GM12878 (cell line): ENCODE results near the gene MAML3. TPM values are rescaled to one million over a fixed set of nuclear protein-coding genes. Genes with fewer than 3 reads are reported as not detected.

Source experiments
- ATAC-seq: fragments of 200-7000 bp; cut with Tn5 transposase; 3 replicates; pipeline ENCODE4 v1.9.1; 2020; ENCODE audit warnings: mild to moderate bottlenecking, moderate library complexity
- BruUV-seq: library from RNA; stranded (reverse); fragments of 400-500 nt; replicated peaks from 2 replicates; lab custom pipeline; 2021; lab: Mats Ljungman, UMichigan
- CTCF ChIA-PET: fragments of 300-600 bp; sonication (Branson Sonifier 250); formaldehyde crosslinking; extraction: SDS; loops from one replicate; lab custom pipeline; 2021; ENCODE audit warnings: inconsistent platforms; lab: Yijun Ruan, JAX
- POLR2A ChIA-PET: fragments of 350-600 bp; formaldehyde crosslinking; extraction: SDS; loops from one replicate; lab custom pipeline; 2021; ENCODE audit warnings: inconsistent platforms; lab: Charles Lee
- RAD21 ChIA-PET: fragments of 300-600 bp; sonication (Branson Sonifier 250); formaldehyde crosslinking; loops from one replicate; lab custom pipeline; 2023; ENCODE audit warnings: antibody characterized with exemption; ENCODE audit not compliant: unreplicated experiment; lab: Charles Lee
- SMC1A ChIA-PET: fragments of 300-600 bp; sonication (Branson Sonifier 250); formaldehyde crosslinking; loops from one replicate; lab custom pipeline; 2023; ENCODE audit not compliant: unreplicated experiment, uncharacterized antibody; lab: Charles Lee
- DNase-seq: peaks from one replicate; pipeline ENCODE4 v3.0.0-alpha.2; 2011; ENCODE audit warnings: low read depth, low spot score
- FAIRE-seq: peaks from 3 replicates; lab custom pipeline; 2011; peaks lifted over from hg19 to GRCh38; lab: Jason Lieb, UNC
- H2AFZ ChIP-seq: 2 replicates; pipeline ENCODE4 v1.6.0; 2011; ENCODE audit warnings: low read depth, low read length, control low read depth; ENCODE audit not compliant: control insufficient read depth
- H3K27ac ChIP-seq: 2 replicates; pipeline ENCODE4 v1.5.1; 2011; ENCODE audit warnings: control low read depth; ENCODE audit not compliant: control insufficient read depth, insufficient read depth
- H3K27me3 ChIP-seq, 2 experiments: replicated peaks in 1 of 2; 2 replicates each; pipeline versions ENCODE4 v1.6.0 to v1.6.1; 2011; ENCODE audit warnings: low read length in 1 of 2; ENCODE audit not compliant: control insufficient read depth in 2 of 2, insufficient read depth in 2 of 2
- H3K36me3 ChIP-seq, 2 experiments: 2 replicates each; pipeline ENCODE4 v1.5.1; 2011; ENCODE audit warnings: low read length in 1 of 2; ENCODE audit not compliant: control insufficient read depth in 2 of 2, insufficient read depth in 2 of 2
- H3K4me1 ChIP-seq: 2 replicates; pipeline ENCODE4 v1.6.1; 2011; ENCODE audit warnings: mild to moderate bottlenecking, low read length, moderate library complexity, mixed read lengths; ENCODE audit not compliant: control insufficient read depth, insufficient read depth
- H3K4me2 ChIP-seq: 2 replicates; pipeline ENCODE4 v1.6.0; 2011; ENCODE audit warnings: control low read depth; ENCODE audit not compliant: control insufficient read depth, insufficient read depth
- H3K4me3 ChIP-seq: fragments of 200-600 bp; sonication (generic); 2 replicates; pipeline ENCODE4 v1.5.1; 2016
- H3K79me2 ChIP-seq: 2 replicates; pipeline ENCODE4 v1.6.0; 2011; ENCODE audit warnings: low read length; ENCODE audit not compliant: control insufficient read depth, insufficient read depth
- H3K9ac ChIP-seq: 2 replicates; pipeline ENCODE4 v1.8.0; 2011; ENCODE audit warnings: low read length, control low read depth, mixed read lengths; ENCODE audit not compliant: control insufficient read depth, insufficient read depth
- H3K9me3 ChIP-seq: replicated peaks from 3 replicates; pipeline ENCODE4 v1.5.1; 2011; ENCODE audit warnings: mild to moderate bottlenecking, low read length; ENCODE audit not compliant: control insufficient read depth, insufficient read depth
- H4K20me1 ChIP-seq: 2 replicates; pipeline ENCODE4 v1.6.0; 2011; ENCODE audit not compliant: control insufficient read depth, insufficient read depth
- GATAD2B ChIP-seq: fragments of 450-650 bp; conservative IDR thresholded peaks from 2 replicates; pipeline ENCODE4 v1.6.1; 2017; ENCODE audit warnings: low read depth, mild to moderate bottlenecking, moderate library complexity
- HCFC1 ChIP-seq: fragments of 150-350 bp; IDR thresholded peaks from 2 replicates; pipeline ENCODE4 v1.6.1; 2014; ENCODE audit warnings: low read length
- IKZF1 ChIP-seq: fragments of 450-650 bp; conservative IDR thresholded peaks from 2 replicates; pipeline ENCODE4 v1.6.1; 2017; ENCODE audit warnings: antibody characterized with exemption, mild to moderate bottlenecking
- MTA2 ChIP-seq: fragments of 450-650 bp; IDR thresholded peaks from 2 replicates; pipeline ENCODE4 v1.6.1; 2016; ENCODE audit warnings: low read depth, mild to moderate bottlenecking, moderate library complexity
- PAX5 ChIP-seq: IDR thresholded peaks from 2 replicates; pipeline ENCODE4 v1.6.1; 2011; ENCODE audit warnings: low read depth, low read length, borderline replicate concordance
- SMAD1 ChIP-seq: fragments of 450-650 bp; IDR thresholded peaks from 2 replicates; pipeline ENCODE4 v1.6.1; 2018; ENCODE audit warnings: mild to moderate bottlenecking, low read depth; ENCODE audit not compliant: partially characterized antibody
- USF1 ChIP-seq: IDR thresholded peaks from 2 replicates; pipeline ENCODE4 v1.6.1; 2011; ENCODE audit warnings: borderline replicate concordance, low read depth, mild to moderate bottlenecking, moderate library complexity, mixed read lengths, low read length; ENCODE audit not compliant: insufficient read depth; ENCODE audit errors: extremely low read length
- ZSCAN29 ChIP-seq: fragments of 450-650 bp; IDR thresholded peaks from 2 replicates; pipeline ENCODE4 v1.6.1; 2017; ENCODE audit warnings: mild to moderate bottlenecking, moderate library complexity
- ZZZ3 ChIP-seq: IDR thresholded peaks from 2 replicates; pipeline ENCODE4 v1.6.1; 2011; ENCODE audit warnings: low read depth; ENCODE audit not compliant: control insufficient read depth, insufficient read length
- WGBS: methylation state at CpG from one replicate; pipeline ENCODE4 v1.1.6; 2016; ENCODE audit warnings: low lambda C conversion rate; ENCODE audit not compliant: insufficient replicate concordance, insufficient coverage; ENCODE audit errors: missing lambda C conversion rate; 5-methylcytosine and 5-hydroxymethylcytosine counted together
- in situ Hi-C: fragments of 300-500 bp; cut with MboI; formaldehyde crosslinking; loops from 9 replicates; pipeline ENCODE4 v1.14.3; 2018; ENCODE audit warnings: mixed read lengths
- intact Hi-C: fragments of 100-400 bp; cut with micrococcal nuclease; formaldehyde crosslinking; loops from one replicate; pipeline ENCODE4 v1.14.2; 2022; ENCODE audit not compliant: unreplicated experiment
- polyA plus RNA-seq, 11 experiments: library from polyadenylated mRNA; depleted of rRNA in 4 of 11; unstranded in 6 of 11; stranded (reverse) in 5 of 11; fragments of >200 nt; fragmentation: Nextera tagmentation in 4 of 11; fragmentation: Illumina TruSeq in 1 of 11; extraction: Ambion mirVana in 4 of 11; extraction: Trizol in 1 of 11; gene quantifications; 1 replicate in 1 of 11; 2 replicates in 10 of 11; pipeline versions ENCODE4 v1.2.1 to v1.2.3, GENCODE V29; 2011 to 2016; ENCODE audit warnings: inconsistent platforms in 2 of 11, missing spikeins in 2 of 11, low read depth in 1 of 11
- total RNA-seq, 4 experiments: library from RNA; depleted of rRNA in 3 of 4; stranded (reverse); fragments of >200 nt in 3 of 4; fragmentation: Illumina TruSeq in 1 of 4; extraction: Trizol in 1 of 4; gene quantifications; 2 replicates each; pipeline versions ENCODE4 v1.2.1 to v1.2.3, GENCODE V29; 2013 to 2021
- TF ChIP-seq, protein P1 (sequence below): fragments of 150-350 bp; IDR thresholded peaks from 2 replicates; pipeline ENCODE4 v1.6.1; 2014; ENCODE audit warnings: mild to moderate bottlenecking, low read depth, low read length
- TF ChIP-seq, protein P2 (sequence below): fragments of 450-650 bp; IDR thresholded peaks from 2 replicates; pipeline ENCODE4 v1.6.1; 2016; ENCODE audit warnings: mild to moderate bottlenecking
- TF ChIP-seq, protein P3 (sequence below): fragments of 450-650 bp; IDR thresholded peaks from 2 replicates; pipeline ENCODE4 v1.6.1; 2017; ENCODE audit warnings: mild to moderate bottlenecking, low read depth, inconsistent platforms; ENCODE audit not compliant: poor library complexity, severe bottlenecking

Gene MAML3
- total and polyA plus RNA-seq, 10 of the 15 experiments (the other 5 are each of a cell fraction or from before 2014, with no cell fraction given) = under 0.01 to 0.53 (median 0.06) TPM; not detected in 2

- Histone ChIP-seq H2AFZ (no peak overlapping the region), H3K4me2 (no peak overlapping the region), H3K36me3 (no peaks in the 10 kb centered on the region), H3K9ac (no peak overlapping the region), H4K20me1 (no peaks in the 10 kb centered on the region), H3K4me3 (no peak overlapping the region), H3K27me3 (no peaks in the 10 kb centered on the region), H3K27ac (no peak overlapping the region), H3K4me1 (peaks cover 5% of the 10 kb centered on the region), H3K79me2 (no peaks in the 10 kb centered on the region), H3K9me3 (no peaks in the 10 kb centered on the region)
- CTCF ChIA-PET = interaction anchor here (0.9 kb wide), 1 partner anchor 15 kb away, joined by 3 read pairs; no protein-coding TSS in a partner anchor
- intact Hi-C loops (no loop called here), in situ Hi-C loops (no loop called here)
- RAD21 ChIA-PET = no interaction called here
- BruUV-seq = no TSS peak
- FAIRE-seq (no peak), DNase-seq (no peak), ATAC-seq (no peak)
- TF ChIP-seq GATAD2B = no peak
- TF ChIP-seq, protein P1, sequence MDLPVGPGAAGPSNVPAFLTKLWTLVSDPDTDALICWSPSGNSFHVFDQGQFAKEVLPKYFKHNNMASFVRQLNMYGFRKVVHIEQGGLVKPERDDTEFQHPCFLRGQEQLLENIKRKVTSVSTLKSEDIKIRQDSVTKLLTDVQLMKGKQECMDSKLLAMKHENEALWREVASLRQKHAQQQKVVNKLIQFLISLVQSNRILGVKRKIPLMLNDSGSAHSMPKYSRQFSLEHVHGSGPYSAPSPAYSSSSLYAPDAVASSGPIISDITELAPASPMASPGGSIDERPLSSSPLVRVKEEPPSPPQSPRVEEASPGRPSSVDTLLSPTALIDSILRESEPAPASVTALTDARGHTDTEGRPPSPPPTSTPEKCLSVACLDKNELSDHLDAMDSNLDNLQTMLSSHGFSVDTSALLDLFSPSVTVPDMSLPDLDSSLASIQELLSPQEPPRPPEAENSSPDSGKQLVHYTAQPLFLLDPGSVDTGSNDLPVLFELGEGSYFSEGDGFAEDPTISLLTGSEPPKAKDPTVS = no peak
- TF ChIP-seq SMAD1 = no peak
- POLR2A ChIA-PET = no interaction called here
- SMC1A ChIA-PET = interaction anchor here (0.6 to 1.2 kb wide), 3 partner anchors 19 to 473 kb away, joined by 3 read pairs; partner anchors contain the start of gene MGST2
Measured at GRCh38 chr4:139690419-139690818, 463.6 kb downstream of the MAML3 start.

GRCh38 chr4:139689093-139689722, 464.8 kb downstream of the MAML3 start:
- DNase-seq (no peak), FAIRE-seq (no peak), ATAC-seq (no peak)
- BruUV-seq = no TSS peak
- no peak overlapping the region for H3K27ac ChIP-seq
- no peaks in the 10 kb centered on the region for H3K36me3 ChIP-seq
- H3K27me3 ChIP-seq = no peaks in the 10 kb centered on the region
- 69% methylated on average over 5 of the region's 6 CpGs for WGBS
- H3K4me1 ChIP-seq = peaks cover 5% of the 10 kb centered on the region
- no peaks in the 10 kb centered on the region for H3K79me2 ChIP-seq
- ChIA-PET CTCF (no interaction called here), POLR2A (no interaction called here), RAD21 (no interaction called here), SMC1A (no interaction called here)
- in situ Hi-C loops = no loop called here
- H4K20me1 ChIP-seq = no peaks in the 10 kb centered on the region
- H2AFZ ChIP-seq = no peak overlapping the region
- H3K9me3 ChIP-seq = no peaks in the 10 kb centered on the region
- H3K9ac ChIP-seq = no peak overlapping the region
- H3K4me3 ChIP-seq = no peak overlapping the region
- no peak overlapping the region for H3K4me2 ChIP-seq
- intact Hi-C loops = no loop called here
- TF ChIP-seq, protein P2, sequence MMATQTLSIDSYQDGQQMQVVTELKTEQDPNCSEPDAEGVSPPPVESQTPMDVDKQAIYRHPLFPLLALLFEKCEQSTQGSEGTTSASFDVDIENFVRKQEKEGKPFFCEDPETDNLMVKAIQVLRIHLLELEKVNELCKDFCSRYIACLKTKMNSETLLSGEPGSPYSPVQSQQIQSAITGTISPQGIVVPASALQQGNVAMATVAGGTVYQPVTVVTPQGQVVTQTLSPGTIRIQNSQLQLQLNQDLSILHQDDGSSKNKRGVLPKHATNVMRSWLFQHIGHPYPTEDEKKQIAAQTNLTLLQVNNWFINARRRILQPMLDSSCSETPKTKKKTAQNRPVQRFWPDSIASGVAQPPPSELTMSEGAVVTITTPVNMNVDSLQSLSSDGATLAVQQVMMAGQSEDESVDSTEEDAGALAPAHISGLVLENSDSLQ = no peak
- TF ChIP-seq IKZF1 (no peak), MTA2 (no peak), PAX5 (no peak), ZZZ3 (no peak), HCFC1 (no peak), USF1 (no peak), ZSCAN29 (no peak)
- TF ChIP-seq, protein P3, sequence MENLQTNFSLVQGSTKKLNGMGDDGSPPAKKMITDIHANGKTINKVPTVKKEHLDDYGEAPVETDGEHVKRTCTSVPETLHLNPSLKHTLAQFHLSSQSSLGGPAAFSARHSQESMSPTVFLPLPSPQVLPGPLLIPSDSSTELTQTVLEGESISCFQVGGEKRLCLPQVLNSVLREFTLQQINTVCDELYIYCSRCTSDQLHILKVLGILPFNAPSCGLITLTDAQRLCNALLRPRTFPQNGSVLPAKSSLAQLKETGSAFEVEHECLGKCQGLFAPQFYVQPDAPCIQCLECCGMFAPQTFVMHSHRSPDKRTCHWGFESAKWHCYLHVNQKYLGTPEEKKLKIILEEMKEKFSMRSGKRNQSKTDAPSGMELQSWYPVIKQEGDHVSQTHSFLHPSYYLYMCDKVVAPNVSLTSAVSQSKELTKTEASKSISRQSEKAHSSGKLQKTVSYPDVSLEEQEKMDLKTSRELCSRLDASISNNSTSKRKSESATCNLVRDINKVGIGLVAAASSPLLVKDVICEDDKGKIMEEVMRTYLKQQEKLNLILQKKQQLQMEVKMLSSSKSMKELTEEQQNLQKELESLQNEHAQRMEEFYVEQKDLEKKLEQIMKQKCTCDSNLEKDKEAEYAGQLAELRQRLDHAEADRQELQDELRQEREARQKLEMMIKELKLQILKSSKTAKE = no peak
